HepG2 (cell line): ENCODE results near the gene GCLC. TPM values are rescaled to one million over a fixed set of nuclear protein-coding genes. Genes with fewer than 3 reads are reported as not detected.

Source experiments
- ASH2L ChIP-seq: fragments of 300-600, 200-600 bp; sonication (generic); IDR thresholded peaks from 2 replicates; pipeline ENCODE4 v1.7.0; 2017; ENCODE audit warnings: low read depth, mild to moderate bottlenecking, moderate library complexity, mixed read lengths, low read length; ENCODE audit not compliant: insufficient read length
- HNRNPK ChIP-seq: fragments of 200-400 bp; formaldehyde crosslinking; IDR thresholded peaks from 2 replicates; pipeline ENCODE4 v1.6.1; 2018; ENCODE audit warnings: low read length, low read depth, moderate library complexity, mild to moderate bottlenecking; ENCODE audit not compliant: poor library complexity, severe bottlenecking
- IRX3 ChIP-seq: sonication (generic); formaldehyde crosslinking; IDR thresholded peaks from 2 replicates; pipeline ENCODE4 v1.8.1; 2023; ENCODE audit warnings: mild to moderate bottlenecking, low read depth, missing genetic modification reagents, borderline replicate concordance
- MTA3 ChIP-seq: sonication (generic); formaldehyde crosslinking; IDR thresholded peaks from 2 replicates; pipeline ENCODE4 v1.4.0; 2020; ENCODE audit warnings: missing genetic modification reagents
- NR3C1 ChIP-seq: sonication (generic); formaldehyde crosslinking; IDR thresholded peaks from 2 replicates; pipeline ENCODE4 v1.4.0; 2020; ENCODE audit warnings: missing genetic modification reagents
- POLR2AphosphoS2 ChIP-seq: IDR thresholded peaks from 2 replicates; pipeline ENCODE4 v1.6.1; 2011; ENCODE audit warnings: low read depth, low read length, improper control_type of control experiment
- SAP130 ChIP-seq: IDR thresholded peaks from 2 replicates; pipeline ENCODE4 v1.6.1; 2016; ENCODE audit warnings: low read depth
- ZFYVE20 ChIP-seq: sonication (generic); formaldehyde crosslinking; IDR thresholded peaks from 2 replicates; pipeline ENCODE4 v1.8.0; 2023; ENCODE audit warnings: low read depth, mild to moderate bottlenecking, moderate library complexity, missing genetic modification reagents, borderline replicate concordance
- ZNF234 ChIP-seq: sonication (generic); formaldehyde crosslinking; conservative IDR thresholded peaks from 2 replicates; pipeline ENCODE4 v1.5.1; 2020; ENCODE audit warnings: mild to moderate bottlenecking, missing genetic modification reagents
- ZNF260 ChIP-seq: sonication (generic); formaldehyde crosslinking; IDR thresholded peaks from 2 replicates; pipeline ENCODE4 v1.4.0; 2020; ENCODE audit warnings: missing genetic modification reagents, low read depth, mild to moderate bottlenecking, borderline replicate concordance
- ZNF292 ChIP-seq: sonication (generic); formaldehyde crosslinking; IDR thresholded peaks from 2 replicates; pipeline ENCODE4 v1.8.1; 2022; ENCODE audit warnings: mild to moderate bottlenecking, low read depth, missing genetic modification reagents, borderline replicate concordance
- ZNF382 ChIP-seq: sonication (generic); formaldehyde crosslinking; IDR thresholded peaks from 2 replicates; pipeline ENCODE4 v1.5.0; 2020; ENCODE audit warnings: missing genetic modification reagents, mild to moderate bottlenecking, borderline replicate concordance
- ZNF530 ChIP-seq: sonication (generic); formaldehyde crosslinking; IDR thresholded peaks from 2 replicates; pipeline ENCODE4 v1.5.0; 2020; ENCODE audit warnings: low read depth, mild to moderate bottlenecking, missing genetic modification reagents
- ZNF83 ChIP-seq: sonication (generic); formaldehyde crosslinking; IDR thresholded peaks from 2 replicates; pipeline ENCODE4 v1.4.0; 2020; ENCODE audit warnings: missing genetic modification reagents, mild to moderate bottlenecking, borderline replicate concordance
- ZSCAN12 ChIP-seq: sonication (generic); formaldehyde crosslinking; IDR thresholded peaks from 2 replicates; pipeline ENCODE4 v1.9.0; 2021; ENCODE audit warnings: mild to moderate bottlenecking, missing genetic modification reagents
- ZSCAN21 ChIP-seq: sonication (generic); formaldehyde crosslinking; IDR thresholded peaks from 2 replicates; pipeline ENCODE4 v1.8.0; 2022; ENCODE audit warnings: mild to moderate bottlenecking, missing genetic modification reagents, moderate library complexity, borderline replicate concordance
- polyA plus RNA-seq, 8 experiments: library from polyadenylated mRNA; depleted of rRNA in 3 of 8; stranded (reverse) in 7 of 8; unstranded in 1 of 8; fragments of >200 nt; fragmentation: Illumina TruSeq in 4 of 8; extraction: Trizol in 4 of 8; gene quantifications; 2 replicates each; pipeline versions ENCODE4 v1.2.1 to v1.2.3, GENCODE V29; 2011 to 2016; ENCODE audit warnings: low read depth in 4 of 8, missing spikeins in 1 of 8, mixed read lengths in 1 of 8; ENCODE audit not compliant: insufficient read depth in 1 of 8
- total RNA-seq, 5 experiments: library from RNA; depleted of rRNA; stranded (reverse); fragments of >200 nt; fragmentation: Illumina TruSeq; extraction: Trizol; gene quantifications; 2 replicates each; pipeline ENCODE4 v1.2.3, GENCODE V29; 2016; ENCODE audit warnings: low read depth in 1 of 5
- TF ChIP-seq, protein P1 (sequence below): sonication (generic); formaldehyde crosslinking; IDR thresholded peaks from one replicate; pipeline ENCODE4 v1.5.1; 2020; ENCODE audit warnings: mild to moderate bottlenecking, missing genetic modification reagents; ENCODE audit errors: not compliant biosample characterization
- TF ChIP-seq, protein P2 (sequence below): sonication (generic); formaldehyde crosslinking; IDR thresholded peaks from 2 replicates; pipeline ENCODE4 v1.4.0; 2020; ENCODE audit warnings: missing genetic modification reagents, mild to moderate bottlenecking, borderline replicate concordance

Gene GCLC
- total and polyA plus RNA-seq, 2 of the 13 experiments (the other 11 are each of a cell fraction or from before 2014, with no cell fraction given), result 35.3 to 84.6 TPM

DNA sequence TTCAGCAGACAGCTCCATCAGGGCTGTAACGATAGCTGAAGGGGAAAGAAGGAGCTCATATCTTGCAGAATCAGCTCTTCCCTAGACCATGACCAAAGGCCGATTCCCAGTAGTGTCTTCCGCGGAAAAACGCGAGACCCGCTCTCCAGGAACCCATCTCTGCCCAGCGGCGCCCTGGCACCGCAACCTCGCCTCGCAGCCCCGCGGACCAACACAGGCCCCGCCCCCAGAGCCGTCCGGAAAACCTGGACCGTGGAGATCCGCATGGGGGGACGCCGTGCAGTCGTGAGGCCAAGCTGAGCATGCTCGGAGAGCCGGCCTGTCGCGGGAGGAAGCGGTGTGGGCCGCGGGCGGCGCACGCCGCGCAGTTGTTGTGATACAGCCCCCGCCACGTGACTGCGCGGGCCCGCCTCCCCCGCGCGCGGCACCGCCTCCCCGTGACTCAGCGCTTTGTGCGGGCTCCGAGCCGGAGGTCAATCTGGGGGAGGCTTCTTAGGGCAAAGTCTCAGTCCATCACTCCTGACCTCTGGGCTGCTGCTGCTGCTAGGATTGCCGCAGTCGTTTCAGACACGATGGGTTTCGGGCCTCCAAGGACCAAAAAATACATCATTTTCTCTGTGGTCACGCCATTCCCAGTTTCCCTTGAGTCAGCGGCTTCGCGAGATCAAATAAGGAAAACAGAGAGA is 3.1 kb upstream of the GCLC start (continued):
- peak; percentile 92 for TF ChIP-seq IRX3 (CRISPR knock-in tag)
- peak; percentile 80 for TF ChIP-seq HNRNPK
- TF ChIP-seq SAP130 (CRISPR knock-in tag), result peak; percentile 99
- peak; percentile 87; the same call in 1 of the 2 replicates for TF ChIP-seq ZSCAN21
- TF ChIP-seq ZNF382 (CRISPR knock-in tag), result no peak
- peak; percentile 92 for TF ChIP-seq ASH2L
- TF ChIP-seq ZNF530, result no peak
- TF ChIP-seq ZSCAN12, result no peak
- TF ChIP-seq ZNF234 (CRISPR knock-in tag), result peak; percentile 67; the same call in 1 of the 2 replicates
- peak; percentile 94; the same call in 1 of the 2 replicates for TF ChIP-seq ZNF83 (CRISPR knock-in tag)
- TF ChIP-seq, protein P1, sequence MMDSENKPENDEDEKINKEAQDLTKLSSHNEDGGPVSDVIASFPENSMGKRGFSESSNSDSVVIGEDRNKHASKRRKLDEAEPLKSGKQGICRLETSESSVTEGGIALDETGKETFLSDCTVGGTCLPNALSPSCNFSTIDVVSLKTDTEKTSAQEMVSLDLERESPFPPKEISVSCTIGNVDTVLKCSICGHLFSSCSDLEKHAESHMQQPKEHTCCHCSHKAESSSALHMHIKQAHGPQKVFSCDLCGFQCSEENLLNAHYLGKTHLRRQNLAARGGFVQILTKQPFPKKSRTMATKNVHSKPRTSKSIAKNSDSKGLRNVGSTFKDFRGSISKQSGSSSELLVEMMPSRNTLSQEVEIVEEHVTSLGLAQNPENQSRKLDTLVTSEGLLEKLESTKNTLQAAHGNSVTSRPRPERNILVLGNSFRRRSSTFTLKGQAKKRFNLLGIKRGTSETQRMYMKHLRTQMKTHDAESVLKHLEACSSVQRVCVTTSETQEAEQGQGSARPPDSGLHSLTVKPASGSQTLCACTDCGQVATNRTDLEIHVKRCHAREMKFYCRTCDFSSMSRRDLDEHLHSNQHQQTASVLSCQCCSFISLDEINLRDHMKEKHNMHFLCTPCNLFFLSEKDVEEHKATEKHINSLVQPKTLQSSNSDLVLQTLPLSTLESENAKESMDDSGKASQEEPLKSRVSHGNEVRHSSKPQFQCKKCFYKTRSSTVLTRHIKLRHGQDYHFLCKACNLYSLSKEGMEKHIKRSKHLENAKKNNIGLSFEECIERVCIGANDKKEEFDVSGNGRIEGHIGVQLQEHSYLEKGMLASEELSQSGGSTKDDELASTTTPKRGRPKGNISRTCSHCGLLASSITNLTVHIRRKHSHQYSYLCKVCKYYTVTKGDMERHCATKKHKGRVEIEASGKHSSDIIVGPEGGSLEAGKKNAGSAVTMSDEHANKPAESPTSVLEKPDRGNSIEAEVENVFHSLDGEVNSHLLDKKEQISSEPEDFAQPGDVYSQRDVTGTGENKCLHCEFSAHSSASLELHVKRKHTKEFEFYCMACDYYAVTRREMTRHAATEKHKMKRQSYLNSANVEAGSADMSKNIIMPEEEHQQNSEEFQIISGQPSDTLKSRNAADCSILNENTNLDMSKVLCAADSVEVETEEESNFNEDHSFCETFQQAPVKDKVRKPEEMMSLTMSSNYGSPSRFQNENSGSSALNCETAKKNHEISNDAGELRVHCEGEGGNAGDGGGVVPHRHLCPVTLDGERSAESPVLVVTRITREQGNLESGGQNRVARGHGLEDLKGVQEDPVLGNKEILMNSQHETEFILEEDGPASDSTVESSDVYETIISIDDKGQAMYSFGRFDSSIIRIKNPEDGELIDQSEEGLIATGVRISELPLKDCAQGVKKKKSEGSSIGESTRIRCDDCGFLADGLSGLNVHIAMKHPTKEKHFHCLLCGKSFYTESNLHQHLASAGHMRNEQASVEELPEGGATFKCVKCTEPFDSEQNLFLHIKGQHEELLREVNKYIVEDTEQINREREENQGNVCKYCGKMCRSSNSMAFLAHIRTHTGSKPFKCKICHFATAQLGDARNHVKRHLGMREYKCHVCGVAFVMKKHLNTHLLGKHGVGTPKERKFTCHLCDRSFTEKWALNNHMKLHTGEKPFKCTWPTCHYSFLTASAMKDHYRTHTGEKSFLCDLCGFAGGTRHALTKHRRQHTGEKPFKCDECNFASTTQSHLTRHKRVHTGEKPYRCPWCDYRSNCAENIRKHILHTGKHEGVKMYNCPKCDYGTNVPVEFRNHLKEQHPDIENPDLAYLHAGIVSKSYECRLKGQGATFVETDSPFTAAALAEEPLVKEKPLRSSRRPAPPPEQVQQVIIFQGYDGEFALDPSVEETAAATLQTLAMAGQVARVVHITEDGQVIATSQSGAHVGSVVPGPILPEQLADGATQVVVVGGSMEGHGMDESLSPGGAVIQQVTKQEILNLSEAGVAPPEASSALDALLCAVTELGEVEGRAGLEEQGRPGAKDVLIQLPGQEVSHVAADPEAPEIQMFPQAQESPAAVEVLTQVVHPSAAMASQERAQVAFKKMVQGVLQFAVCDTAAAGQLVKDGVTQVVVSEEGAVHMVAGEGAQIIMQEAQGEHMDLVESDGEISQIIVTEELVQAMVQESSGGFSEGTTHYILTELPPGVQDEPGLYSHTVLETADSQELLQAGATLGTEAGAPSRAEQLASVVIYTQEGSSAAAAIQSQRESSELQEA (CRISPR knock-in tag), result peak; percentile 99
- TF ChIP-seq MTA3 (CRISPR knock-in tag), result no peak
- TF ChIP-seq ZFYVE20 (CRISPR knock-in tag), result no peak
- TF ChIP-seq NR3C1 (CRISPR knock-in tag), result no peak
- peak; percentile 94 for TF ChIP-seq ZNF292 (CRISPR knock-in tag)
- TF ChIP-seq POLR2AphosphoS2, result peak; percentile 52; the same call in 1 of the 2 replicates
- TF ChIP-seq ZNF260 (CRISPR knock-in tag), result no peak
- TF ChIP-seq, protein P2, sequence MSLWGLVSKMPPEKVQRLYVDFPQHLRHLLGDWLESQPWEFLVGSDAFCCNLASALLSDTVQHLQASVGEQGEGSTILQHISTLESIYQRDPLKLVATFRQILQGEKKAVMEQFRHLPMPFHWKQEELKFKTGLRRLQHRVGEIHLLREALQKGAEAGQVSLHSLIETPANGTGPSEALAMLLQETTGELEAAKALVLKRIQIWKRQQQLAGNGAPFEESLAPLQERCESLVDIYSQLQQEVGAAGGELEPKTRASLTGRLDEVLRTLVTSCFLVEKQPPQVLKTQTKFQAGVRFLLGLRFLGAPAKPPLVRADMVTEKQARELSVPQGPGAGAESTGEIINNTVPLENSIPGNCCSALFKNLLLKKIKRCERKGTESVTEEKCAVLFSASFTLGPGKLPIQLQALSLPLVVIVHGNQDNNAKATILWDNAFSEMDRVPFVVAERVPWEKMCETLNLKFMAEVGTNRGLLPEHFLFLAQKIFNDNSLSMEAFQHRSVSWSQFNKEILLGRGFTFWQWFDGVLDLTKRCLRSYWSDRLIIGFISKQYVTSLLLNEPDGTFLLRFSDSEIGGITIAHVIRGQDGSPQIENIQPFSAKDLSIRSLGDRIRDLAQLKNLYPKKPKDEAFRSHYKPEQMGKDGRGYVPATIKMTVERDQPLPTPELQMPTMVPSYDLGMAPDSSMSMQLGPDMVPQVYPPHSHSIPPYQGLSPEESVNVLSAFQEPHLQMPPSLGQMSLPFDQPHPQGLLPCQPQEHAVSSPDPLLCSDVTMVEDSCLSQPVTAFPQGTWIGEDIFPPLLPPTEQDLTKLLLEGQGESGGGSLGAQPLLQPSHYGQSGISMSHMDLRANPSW (CRISPR knock-in tag), result peak; percentile 88
